NCI-H526 (cell line): ENCODE results near the gene PPP1R9B.

Experiments used
- DNase-seq, 2 experiments: peaks; one replicate each; lab custom pipeline; 2025; lab: John Stamatoyannopoulos, UW

The PPP1R9B gene

DNA sequence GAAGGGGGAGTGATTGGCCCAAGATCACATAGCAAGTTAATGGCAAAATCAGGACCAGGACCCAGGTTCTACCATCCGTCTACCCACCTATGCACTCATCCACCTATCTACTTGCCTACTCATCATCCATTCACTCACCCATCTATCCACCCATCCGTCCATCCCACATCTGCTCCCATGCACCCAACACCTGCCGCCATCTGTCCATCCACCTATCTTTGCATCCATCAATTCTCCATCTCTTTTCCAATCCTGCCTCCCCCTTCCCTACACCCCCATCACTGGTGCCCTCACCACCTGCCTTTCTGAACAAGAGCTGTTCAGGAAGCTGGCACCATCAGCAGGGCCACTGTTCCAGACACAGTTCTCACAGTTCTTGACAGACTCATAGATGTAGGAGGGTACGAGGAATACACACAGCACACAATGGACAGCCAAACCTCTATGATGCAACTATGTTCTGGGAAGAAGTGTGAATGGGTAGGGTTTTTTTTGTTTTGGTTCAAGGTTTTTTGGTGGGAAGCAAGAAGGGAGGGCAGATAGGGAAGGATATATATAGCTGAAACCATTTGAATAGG lies 25.0 kb downstream of the PPP1R9B start:
- no peak for DNase-seq

DNA sequence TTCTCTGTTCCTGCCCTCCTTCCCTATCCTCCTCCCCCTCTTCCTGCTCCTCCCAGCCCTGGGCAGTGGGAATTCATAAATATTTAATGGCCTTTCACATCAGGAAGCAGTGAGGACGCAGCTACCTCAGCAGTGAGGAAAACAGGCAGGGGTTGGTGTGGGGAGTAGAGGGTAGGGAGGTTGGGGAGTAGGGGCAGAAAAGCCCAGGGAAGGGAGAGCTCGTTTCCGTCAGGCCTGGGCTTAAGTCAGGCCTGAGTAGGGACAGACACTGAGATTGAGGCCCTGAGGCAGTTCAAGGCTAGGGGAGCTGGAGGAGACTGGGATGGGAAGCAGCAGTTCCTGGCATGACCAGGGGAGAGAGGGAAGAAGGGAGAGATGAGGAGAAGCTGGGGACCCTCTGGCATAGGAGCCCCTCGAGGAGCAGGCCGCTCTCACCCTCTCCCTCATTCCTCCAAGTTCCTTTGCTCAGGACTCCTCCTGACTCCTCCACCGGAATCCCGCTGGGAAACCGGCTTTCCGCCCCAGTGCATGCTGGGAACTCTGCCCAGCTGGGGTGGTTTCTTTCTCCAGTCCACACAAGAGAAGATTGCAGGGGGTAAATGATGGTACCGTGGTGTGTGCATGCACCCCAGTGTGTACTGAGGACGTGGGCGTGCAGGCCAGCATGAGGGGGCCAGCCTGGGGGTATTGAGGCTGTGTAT lies 26.7 kb downstream of the PPP1R9B start:
- DNase-seq = peak in 1 of 2 experiments; percentile 61

GRCh38 chr17:50122945-50123344 lies 27.5 kb downstream of the PPP1R9B start:
- no peak for DNase-seq

DNA sequence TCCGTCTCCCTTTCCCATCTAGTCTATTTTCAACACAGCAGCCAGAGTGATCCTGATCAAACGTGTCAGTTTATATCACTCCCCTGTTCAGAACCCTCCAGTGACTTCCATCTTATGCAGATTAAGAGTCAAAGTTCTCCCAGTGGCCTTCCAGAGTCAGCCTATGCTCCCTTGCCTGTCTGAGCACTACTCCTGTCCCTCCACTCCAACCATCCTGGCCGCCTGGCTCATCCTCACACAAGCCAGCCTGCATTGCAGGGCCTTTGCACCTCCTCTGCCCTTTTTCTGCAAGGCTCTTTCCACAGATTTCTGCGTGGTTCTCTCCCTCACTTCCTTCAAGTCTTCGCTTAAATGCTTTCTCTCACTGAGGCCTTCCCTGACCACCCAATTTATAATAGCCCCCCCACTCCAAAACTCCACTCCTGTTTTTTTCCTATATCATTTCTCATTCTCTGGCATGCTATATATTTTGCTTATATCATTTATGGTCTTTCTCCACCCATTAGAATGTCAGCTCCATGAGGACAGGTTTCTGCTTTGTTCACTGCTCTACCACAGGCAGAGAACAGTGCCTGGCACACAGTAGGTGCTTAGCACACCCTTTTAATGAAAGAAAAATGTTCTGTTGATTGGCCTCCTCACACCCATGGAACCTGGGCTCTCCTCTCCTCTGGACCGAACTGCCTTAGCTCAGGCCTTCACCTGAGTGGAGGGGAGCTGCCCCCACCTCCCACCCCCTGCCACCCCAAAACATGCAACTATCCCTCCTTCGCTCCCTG lies 29.8 kb downstream of the PPP1R9B start:
- DNase-seq = no peak

- DNase-seq = no peak
These were observed 31.7 kb downstream of the PPP1R9B start for GRCh38 chr17:50118828-50119218.

- DNase-seq = no peak
These were observed 32.2 kb downstream of the PPP1R9B start for GRCh38 chr17:50118076-50118827.

- peak in 1 of 2 experiments; percentile 87 for DNase-seq
These were observed 33.0 kb downstream of the PPP1R9B start for GRCh38 chr17:50117202-50118051.

- no peak for DNase-seq
These were observed 34.7 kb downstream of the PPP1R9B start for GRCh38 chr17:50115756-50116155.

DNA sequence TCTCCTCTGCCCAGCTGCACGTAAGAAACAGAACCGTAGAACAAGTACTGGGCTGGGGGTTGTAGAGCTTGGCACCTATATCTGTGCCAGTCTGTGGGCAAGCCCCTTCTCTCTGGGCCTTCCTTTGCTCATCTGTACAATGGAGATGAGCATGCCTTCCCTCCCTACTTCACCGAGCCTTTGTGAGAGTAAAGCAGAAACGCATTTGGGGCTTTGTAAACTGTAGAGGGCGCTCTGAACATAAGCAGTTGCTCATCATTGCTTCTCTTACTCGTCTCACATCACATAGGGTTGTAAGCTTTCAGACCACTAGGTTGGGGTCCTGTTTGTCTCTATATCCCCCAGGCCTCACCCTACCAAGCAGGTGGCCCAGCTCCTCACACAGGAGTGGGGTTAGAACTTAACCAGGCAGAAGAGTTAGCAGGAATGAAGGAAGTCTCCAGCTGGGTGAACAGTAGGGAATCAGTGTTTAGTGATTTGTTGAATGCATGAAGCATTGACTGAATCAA lies 35.6 kb downstream of the PPP1R9B start:
- peak; percentile 57 to 84 for DNase-seq

DNA sequence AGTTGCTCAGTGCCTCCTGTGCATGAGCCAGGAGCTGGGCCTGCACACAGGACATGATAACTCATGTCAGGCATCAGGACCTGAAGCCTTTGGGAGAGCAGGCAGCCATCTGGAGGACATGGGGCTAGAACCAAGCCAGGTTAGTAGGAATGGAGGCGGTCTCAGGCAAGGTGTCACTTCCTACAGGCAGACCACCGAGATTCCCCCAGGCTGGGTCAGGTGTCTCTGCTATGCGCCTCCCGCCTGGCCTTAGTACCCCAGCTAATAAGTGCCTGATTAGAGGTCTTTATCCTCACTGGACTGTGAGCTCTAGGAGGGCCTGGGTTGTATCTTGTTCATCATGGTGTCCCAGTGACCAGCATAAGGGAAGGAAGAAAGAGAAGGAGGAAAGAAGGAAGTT lies 36.1 kb downstream of the PPP1R9B start:
- DNase-seq = no peak

- DNase-seq = no peak
These were observed 36.7 kb downstream of the PPP1R9B start for GRCh38 chr17:50113624-50114320.

DNA sequence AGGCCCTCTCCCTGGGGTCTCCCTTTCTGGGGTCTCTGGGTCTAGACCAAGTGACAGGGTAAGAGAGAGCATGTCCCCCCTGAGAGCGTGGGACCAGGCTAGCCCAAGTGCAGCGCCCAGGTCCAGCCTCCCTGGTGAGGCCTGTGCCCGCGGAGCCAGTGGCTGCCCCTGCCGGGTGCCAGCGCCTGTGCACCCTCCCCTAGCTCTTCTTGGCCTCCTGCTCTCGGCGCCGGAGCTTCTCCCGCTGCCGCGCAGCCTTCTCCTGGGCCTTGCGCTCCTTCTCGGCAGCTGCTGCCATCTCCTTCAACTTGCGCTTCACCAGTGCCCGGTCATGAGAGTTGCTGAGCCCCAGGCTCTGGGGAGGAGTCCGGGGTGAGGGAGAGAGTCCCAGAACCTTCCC lies 37.8 kb downstream of the PPP1R9B start:
- no peak for DNase-seq

DNA sequence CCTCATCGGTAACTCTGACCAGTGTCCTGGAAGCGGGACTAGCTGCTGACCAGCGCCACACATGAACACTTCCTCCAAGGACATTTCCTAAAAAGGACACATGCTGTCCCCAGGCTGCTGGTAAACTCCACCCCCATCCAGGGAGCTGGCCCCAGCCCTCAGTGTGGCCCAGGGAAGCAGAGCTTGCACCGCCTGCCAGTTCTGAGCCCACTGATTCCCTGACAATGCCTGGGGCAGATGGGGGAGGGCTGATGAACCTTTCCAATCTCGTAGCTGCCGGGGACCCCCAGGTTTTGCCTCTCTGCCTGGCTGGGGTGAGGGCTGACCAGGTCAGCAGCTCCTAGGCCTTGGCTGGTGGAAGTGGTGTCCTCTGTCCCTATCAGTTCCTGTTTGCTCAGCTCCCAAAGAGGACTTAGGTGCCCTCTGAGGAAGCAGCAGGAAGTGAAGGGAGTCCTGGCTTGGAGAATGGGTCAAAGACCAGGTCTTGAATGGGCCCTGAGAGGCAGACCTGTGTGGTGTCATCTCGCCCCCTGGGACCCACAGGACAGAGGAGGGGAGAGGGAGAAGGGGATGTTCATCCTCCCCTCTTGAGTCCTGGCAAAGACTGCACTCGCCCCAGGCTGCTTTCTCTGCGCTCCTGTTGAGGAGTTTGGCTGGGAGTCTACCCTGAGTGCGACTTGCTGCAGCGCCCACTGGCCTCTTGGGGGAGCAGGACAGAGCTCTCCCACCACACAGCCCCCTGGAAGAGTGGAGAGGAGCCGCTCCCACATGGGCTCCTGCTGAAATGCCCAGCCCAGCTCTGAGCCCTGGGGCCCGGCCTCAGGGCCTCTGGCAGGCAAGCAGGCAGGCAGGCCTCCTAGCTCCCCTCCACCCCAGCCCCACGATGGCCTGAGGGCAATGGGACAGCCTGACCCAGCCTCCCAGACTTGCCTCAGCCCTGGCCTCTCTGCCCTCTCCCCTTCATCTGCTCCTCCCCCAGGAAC lies 38.5 kb downstream of the PPP1R9B start:
- no peak for DNase-seq

DNA sequence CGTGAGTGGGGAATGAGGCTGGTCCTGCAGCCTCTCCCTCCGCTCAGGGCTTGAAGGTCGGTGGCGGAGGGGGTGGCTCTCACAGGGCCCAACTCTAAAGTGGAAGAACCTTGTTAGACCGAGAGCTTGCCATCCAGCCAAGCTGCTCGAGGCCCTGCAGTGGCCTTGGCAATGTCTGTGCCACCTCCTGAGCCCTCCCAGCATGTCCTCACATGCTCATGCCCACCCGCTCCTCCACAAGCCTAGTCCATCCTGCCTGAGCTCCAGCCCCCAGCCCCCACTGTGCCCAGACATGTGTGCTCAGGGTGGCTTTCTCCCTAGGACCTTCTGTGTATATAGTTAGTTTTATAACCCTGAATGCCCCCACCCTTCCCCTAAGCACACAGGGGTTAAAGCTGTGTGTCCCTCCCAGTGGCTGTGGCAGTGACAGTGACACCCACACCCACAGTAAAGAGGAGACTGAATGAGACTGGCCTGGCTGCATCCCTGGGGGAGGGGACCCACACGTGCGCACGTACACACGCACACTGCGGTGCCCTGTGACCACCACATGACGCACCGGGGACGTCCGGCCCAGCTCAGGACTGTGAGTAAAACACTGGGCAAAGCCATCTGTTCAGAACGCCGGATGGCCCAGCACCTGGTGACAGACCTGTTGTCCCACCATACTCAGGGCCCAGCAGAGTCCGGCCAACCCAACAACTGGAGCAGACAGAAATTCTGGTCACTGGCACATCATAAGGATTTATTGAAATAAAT lies 39.7 kb downstream of the PPP1R9B start:
- no peak for DNase-seq

DNA sequence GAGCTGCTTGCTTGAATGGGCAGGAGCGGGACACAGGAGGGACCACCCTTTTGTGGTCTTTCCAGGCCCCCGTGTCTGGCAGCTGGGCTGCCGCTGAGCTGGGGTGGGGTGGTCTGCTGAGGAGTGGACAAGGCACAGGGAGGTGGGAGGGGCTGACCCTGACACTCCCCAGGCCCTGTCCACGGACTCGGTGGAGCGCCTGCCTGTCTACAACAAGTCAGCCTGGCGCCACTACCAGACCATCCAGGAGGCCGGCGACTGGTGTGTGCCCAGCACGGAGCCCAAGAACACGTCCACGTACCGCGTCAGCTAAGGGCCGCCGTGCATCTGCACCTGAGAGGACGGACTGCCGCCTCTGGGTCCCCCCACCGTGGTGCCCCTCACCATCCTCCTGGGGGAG lies 40.7 kb downstream of the PPP1R9B start:
- no peak for DNase-seq

DNA sequence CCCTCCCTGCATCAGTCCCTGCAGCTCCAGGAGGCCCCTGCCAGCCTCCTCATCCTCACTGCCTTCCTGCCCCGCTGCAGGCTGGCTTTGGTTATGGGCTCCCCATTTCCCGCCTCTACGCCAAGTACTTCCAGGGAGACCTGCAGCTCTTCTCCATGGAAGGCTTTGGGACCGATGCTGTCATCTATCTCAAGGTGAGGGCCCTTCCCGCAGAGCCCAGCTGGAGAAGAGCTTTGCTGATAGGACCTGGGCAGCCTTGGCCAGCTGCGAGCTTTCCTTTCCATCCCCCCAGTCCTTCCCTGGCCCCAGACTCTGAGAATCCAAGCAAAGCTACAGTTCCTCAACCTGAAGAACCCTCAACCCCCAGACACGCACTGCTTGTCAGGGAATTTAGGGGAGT lies 41.3 kb downstream of the PPP1R9B start:
- no peak for DNase-seq

DNA sequence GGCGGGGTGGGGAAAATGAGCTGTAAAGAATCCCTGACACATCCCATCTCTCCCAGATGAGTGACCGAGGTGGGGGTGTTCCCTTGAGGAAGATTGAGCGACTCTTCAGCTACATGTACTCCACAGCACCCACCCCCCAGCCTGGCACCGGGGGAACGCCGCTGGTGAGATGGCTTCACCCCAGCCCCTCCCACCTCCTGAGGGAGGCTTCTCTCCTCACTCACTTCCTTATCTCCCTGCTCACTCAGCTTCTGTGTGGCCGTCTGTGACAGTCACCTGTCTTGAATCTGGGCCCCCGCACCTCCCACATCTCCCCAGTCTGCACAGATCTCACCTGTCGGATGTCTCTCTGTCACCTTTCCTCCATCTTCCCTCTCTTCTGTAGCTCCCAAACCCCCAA lies 41.9 kb downstream of the PPP1R9B start:
- DNase-seq = no peak

DNA sequence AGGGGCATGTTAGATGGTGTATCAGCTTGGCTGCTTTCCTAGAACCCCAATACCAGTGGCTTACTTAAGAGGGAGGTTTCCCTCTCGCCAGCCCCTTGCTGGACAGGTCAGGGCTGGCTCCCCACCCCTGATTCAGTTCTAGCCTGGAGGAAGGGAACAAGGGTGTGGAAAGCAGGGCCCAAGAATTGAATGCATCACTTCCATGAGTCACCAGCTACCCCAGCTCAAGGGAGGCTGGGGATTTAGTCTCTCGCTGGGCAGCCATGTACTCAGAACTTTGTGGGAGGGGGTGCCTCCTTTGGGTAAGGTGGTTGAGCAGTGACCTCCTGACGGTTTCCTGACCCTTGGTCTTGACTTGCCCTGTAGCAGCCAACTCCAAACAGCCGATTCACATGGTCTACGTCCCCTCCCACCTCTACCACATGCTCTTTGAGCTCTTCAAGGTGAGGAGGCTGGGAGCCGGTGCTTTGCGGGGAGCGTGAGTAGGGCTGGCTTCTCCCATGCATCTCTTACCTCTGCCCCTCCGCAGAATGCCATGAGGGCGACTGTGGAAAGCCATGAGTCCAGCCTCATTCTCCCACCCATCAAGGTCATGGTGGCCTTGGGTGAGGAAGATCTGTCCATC lies 42.6 kb downstream of the PPP1R9B start:
- DNase-seq = no peak
